Pulmonary artery endothelial cell (primary cell): ENCODE measurements around the gene BSN. TPM values are rescaled to one million over a fixed set of nuclear protein-coding genes. Genes with fewer than 3 reads are reported as not detected.

ENCODE experiments used
- DNase-seq: peaks from one replicate; pipeline ENCODE4 v3.0.0-alpha.2; 2011; ENCODE audit warnings: low read depth, low spot score
- total RNA-seq: library from RNA; depleted of rRNA; stranded (reverse); fragments of >200 nt; gene quantifications from 2 replicates; pipeline ENCODE4 v1.2.3, GENCODE V29; 2014

The BSN gene
- total RNA-seq, 1 donor from 2014 or later = under 0.01 TPM

- DNase-seq = no peak
Observed at GRCh38 chr3:49654955-49655556, 100.8 kb downstream of the BSN start.

DNA sequence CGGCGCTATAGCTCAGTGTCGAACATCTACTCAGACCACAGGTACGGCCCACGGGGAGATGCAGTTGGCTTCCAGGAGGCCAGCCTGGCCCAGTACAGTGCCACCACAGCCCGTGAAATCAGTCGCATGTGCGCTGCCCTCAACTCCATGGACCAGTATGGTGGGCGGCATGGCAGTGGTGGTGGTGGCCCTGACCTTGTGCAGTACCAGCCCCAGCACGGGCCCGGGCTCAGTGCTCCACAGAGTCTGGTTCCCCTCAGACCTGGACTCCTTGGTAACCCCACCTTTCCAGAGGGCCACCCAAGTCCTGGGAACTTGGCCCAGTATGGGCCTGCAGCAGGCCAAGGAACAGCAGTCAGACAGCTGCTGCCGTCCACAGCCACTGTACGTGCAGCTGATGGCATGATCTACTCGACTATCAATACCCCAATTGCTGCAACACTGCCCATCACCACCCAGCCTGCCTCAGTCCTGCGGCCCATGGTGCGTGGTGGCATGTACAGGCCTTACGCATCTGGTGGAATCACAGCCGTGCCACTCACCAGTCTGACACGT, 101.5 kb downstream of the BSN start:
- no peak for DNase-seq

DNA sequence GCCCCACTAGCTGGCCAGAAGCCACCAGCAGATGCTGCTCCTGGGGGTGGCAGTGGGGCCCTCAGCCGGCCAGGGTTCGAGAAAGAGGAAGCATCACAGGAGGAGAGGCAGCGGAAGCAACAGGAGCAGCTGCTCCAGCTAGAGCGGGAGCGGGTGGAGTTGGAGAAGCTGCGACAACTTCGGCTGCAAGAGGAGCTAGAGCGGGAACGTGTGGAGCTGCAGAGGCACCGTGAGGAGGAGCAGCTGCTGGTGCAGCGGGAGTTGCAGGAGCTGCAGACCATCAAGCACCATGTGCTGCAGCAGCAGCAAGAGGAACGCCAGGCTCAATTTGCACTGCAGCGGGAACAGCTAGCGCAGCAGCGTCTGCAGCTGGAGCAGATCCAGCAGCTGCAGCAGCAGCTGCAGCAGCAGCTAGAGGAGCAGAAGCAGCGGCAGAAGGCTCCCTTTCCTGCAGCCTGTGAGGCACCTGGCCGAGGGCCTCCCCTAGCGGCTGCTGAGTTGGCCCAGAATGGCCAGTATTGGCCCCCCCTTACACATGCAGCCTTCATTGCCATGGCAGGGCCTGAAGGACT, 102.3 kb downstream of the BSN start:
- no peak for DNase-seq

GRCh38 chr3:49657208-49657915, 103.1 kb downstream of the BSN start:
- DNase-seq = no peak

GRCh38 chr3:49658711-49659110, 104.4 kb downstream of the BSN start:
- no peak for DNase-seq

GRCh38 chr3:49659756-49660155, 105.5 kb downstream of the BSN start:
- no peak for DNase-seq

DNA sequence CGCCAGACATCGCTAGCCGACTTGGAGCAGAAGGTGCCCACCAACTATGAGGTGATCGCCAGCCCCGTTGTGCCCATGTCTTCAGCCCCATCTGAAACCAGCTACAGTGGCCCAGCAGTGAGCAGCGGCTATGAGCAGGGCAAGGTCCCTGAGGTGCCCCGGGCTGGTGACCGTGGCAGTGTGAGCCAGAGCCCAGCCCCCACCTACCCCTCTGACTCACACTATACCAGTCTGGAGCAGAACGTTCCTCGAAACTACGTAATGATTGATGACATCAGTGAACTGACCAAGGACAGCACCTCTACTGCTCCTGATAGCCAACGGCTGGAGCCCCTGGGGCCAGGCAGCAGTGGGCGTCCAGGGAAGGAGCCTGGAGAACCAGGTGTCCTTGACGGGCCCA, 107.0 kb downstream of the BSN start:
- DNase-seq = no peak

- no peak for DNase-seq
Observed at GRCh38 chr3:49662021-49662420, 107.7 kb downstream of the BSN start.

- no peak for DNase-seq
Observed at GRCh38 chr3:49662720-49663413, 108.6 kb downstream of the BSN start.

DNA sequence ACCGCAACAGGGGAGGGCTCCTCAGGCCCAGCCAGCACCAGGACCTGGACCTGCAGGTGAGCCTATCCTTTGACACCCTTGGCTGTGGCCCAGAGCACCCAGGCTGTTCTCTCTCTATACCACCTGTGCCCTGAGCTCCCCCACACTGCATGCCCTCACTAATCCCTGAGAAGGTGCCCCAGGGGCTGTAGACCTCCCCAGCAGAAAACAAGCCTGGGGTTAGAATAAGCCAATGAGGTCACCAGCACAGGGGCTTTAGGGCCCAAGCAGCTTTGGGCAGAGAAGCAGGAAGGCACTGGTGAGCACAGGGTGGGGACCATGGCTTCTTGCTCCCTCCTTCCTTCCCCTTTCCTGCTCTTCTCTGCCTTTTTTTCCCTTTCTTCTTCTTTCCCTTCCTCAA, 109.6 kb downstream of the BSN start:
- DNase-seq = no peak

- DNase-seq = no peak
Observed at GRCh38 chr3:49664300-49664699, 110.0 kb downstream of the BSN start.

DNA sequence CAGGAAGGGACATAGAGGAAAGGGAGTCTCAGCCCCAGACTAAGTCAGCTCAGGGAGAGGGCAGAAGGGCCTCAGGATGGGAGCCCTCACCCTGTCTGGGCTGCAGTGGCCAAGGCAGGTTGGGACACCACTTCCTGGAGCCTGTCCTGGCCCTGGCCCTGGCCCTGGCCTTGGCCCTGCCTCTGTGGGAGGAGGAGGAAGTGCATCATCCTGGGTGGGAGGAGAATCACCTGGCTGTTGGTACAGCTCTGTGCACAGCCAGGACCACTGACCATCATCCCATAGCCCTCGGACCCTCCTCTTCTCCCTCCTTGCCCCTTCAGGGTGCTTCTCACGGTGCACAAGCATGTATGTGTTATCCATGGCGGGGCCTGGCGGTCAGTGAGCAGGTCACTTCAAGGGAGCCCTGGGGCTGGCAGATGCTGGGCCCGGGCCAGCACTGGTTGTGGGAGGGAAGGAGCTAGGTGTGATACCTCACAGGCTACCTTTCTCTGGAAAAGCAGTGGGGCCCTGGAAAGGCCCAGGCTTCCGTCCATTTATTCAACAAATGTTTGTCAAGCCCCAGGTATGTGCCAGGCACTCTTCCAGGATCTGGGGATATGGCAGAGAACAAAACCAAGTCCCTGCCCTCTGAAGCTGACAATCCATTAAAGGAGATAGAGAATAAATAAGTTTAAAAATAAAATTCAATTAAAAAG, 111.7 kb downstream of the BSN start:
- no peak for DNase-seq

- DNase-seq = no peak
Observed at GRCh38 chr3:49666592-49666991, 112.3 kb downstream of the BSN start.

DNA sequence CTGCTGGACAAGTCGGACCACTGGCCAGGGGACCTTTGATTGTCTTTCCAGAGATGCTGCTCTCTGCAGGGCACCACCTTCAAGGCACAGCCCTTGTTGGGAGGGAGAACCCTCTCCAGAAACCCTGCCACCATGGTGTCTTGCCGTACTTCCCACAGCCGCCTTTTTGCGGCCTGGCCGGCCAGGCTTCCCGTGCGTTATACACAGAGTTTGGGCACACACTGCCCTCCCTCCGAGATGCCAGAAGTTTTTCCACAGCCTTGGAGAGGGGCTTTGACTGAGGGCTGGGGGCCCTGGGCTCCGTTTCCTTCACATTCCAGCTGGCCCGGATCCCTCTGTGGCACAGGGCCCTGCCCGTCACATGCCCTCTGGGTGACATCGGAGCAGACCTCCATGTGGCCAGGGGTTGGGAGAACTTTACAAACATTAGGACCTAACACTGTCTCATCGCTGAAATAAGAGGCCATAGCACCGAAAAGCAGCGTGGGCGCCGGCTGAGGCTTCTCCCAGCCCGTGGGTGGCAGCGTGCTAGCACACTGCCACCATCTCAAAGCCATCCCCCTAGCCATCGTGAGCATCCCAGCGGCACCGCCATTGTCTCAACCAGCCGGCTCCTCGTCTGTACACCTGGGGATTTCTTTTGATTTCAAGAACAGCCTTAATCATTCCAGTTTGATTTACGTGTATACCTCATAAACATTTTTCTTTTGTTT, 113.6 kb downstream of the BSN start:
- no peak for DNase-seq

- DNase-seq = no peak
Observed at GRCh38 chr3:49668414-49668797, 114.1 kb downstream of the BSN start.

GRCh38 chr3:49668861-49669260, 114.6 kb downstream of the BSN start:
- no peak for DNase-seq

GRCh38 chr3:49669352-49669751, 115.1 kb downstream of the BSN start:
- no peak for DNase-seq

DNA sequence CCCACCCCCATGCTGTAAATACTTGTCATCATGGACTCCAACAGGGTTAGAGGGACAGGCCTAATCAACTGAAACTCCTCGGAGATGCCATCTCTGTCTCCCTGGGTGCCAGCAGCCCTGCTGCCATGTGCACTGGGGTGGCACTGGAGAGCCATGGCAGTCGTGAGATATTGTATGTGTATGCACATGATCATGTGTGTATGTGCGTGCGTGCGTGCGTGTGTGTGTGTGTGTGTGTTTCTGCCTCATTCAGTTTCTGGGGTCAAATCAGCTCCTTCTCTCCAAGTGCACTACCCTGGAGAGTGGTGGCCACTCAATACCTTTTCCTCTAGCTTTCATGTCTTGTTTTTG, 116.6 kb downstream of the BSN start:
- DNase-seq = no peak

DNA sequence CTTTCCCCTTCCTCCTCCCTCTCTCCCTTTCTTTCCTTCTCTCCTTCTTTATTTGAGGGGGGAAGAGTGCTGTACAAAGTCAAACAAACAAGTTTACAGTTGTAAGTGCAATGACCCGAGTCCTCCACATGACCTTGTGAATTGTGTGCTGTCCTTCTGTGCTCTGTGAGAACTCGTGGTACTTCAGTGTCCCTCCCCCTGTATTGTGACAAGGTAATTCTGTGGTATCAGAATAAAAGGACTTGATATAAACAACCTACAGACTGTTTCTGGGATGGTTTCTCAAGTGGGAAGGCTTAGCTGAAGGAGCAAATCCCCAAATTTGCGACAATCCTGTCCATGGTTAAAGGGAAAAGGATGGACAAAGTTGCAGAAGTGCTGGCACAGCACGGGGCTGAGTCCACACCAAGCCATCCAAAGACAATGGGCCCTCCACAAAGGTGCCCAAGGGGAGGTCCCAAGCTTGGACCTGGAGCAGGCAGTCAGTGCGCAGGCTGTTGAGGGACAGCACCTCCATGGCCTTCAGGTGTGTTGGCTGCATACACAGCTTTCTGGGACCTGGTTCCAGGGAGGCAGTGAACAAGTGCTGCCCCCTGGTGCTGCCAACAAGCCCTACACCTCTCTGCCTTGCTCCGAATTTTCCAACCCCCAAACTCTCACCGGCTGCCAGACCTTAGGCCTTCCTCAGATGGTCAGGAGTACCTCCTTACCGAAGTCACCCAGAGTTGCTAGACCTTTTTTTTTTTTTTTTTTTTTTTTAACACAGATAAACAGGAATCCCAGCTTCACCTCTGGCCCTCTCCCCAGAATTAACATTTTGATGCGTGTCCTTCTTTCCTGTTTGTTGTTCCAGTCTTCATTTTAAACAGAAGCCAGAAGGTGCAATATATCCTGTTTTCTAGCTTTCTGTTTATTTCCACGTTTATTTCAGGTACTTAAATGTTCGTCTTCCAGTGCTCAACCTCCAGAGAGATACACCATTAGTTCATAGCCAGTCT, 117.3 kb downstream of the BSN start:
- DNase-seq = no peak
